GM18502 (cell line): ENCODE data around the gene CLNK.

Experiments used
- ATAC-seq: cut with Tn5 transposase; IDR thresholded peaks from one replicate; pipeline ENCODE4 v1.9.1; 2021; ENCODE audit warnings: mild to moderate bottlenecking; ENCODE audit not compliant: unreplicated experiment, poor library complexity

The CLNK gene

GRCh38 chr4:10466161-10466560, 218.4 kb downstream of the CLNK start:
- no peak for ATAC-seq

- ATAC-seq, result no peak
Measured at GRCh38 chr4:10462876-10463275, 221.7 kb downstream of the CLNK start.

- no peak for ATAC-seq
Measured at GRCh38 chr4:10461850-10462400, 222.6 kb downstream of the CLNK start.

GRCh38 chr4:10461091-10461849, 223.3 kb downstream of the CLNK start:
- ATAC-seq, result peak; percentile 75

GRCh38 chr4:10460313-10461047, 224.1 kb downstream of the CLNK start:
- no peak for ATAC-seq

- no peak for ATAC-seq
Measured at GRCh38 chr4:10459305-10459704, 225.3 kb downstream of the CLNK start.

- no peak for ATAC-seq
Measured at GRCh38 chr4:10458177-10458576, 226.4 kb downstream of the CLNK start.

- peak; percentile 80 for ATAC-seq
Measured at GRCh38 chr4:10457255-10457801, 227.2 kb downstream of the CLNK start, which contains the start of gene ZNF518B. Gene ZNF518B, minus strand, starts transcription at chr4:10457426. Its CDS starts 11,098 bp downstream, at chr4:10446328.

- peak; percentile 55 for ATAC-seq
Measured at GRCh38 chr4:10456595-10457254, 227.8 kb downstream of the CLNK start.

GRCh38 chr4:10456260-10456594, 228.3 kb downstream of the CLNK start:
- ATAC-seq, result no peak

- ATAC-seq, result no peak
Measured at GRCh38 chr4:10455133-10455532, 229.4 kb downstream of the CLNK start.

- ATAC-seq, result no peak
Measured at GRCh38 chr4:10454726-10455125, 229.8 kb downstream of the CLNK start.

GRCh38 chr4:10454121-10454520, 230.4 kb downstream of the CLNK start:
- ATAC-seq, result no peak

- no peak for ATAC-seq
Measured at GRCh38 chr4:10448991-10449390, 235.6 kb downstream of the CLNK start.

GRCh38 chr4:10442976-10443375, 241.6 kb downstream of the CLNK start:
- no peak for ATAC-seq

- ATAC-seq, result no peak
Measured at GRCh38 chr4:10441512-10441911, 243.1 kb downstream of the CLNK start.

- peak; percentile 69 for ATAC-seq
Measured at GRCh38 chr4:10438924-10439323, 245.6 kb downstream of the CLNK start.

GRCh38 chr4:10437735-10438134, 246.8 kb downstream of the CLNK start:
- ATAC-seq, result no peak
